Astrocyte of the hippocampus (primary cell): ENCODE results near the gene AIFM2.

Experiments
- DNase-seq: peaks from one replicate; pipeline ENCODE4 v3.0.0; 2011; ENCODE audit warnings: low read depth, low spot score

AIFM2 gene

GRCh38 chr10:70146489-70147258 is 14.0 kb upstream of the AIFM2 start, which contains the start of gene TYSND1:
TYSND1 (minus strand) TSS chr10:70146700; CDS start chr10:70146586, 114 bp downstream.
- peak; percentile 99 for DNase-seq

GRCh38 chr10:70145666-70146488 is 13.3 kb upstream of the AIFM2 start:
- DNase-seq, result peak; percentile 85

GRCh38 chr10:70145166-70145665 is 12.6 kb upstream of the AIFM2 start:
- DNase-seq, result no peak

GRCh38 chr10:70144372-70145110 is 11.9 kb upstream of the AIFM2 start:
- DNase-seq, result no peak

- DNase-seq, result no peak
Observed at GRCh38 chr10:70142555-70142954, 9.9 kb upstream of the AIFM2 start.

- DNase-seq, result no peak
Observed at GRCh38 chr10:70140297-70140696, 7.7 kb upstream of the AIFM2 start.

- no peak for DNase-seq
Observed at GRCh38 chr10:70139997-70140250, 7.3 kb upstream of the AIFM2 start.

GRCh38 chr10:70139151-70139996 is 6.7 kb upstream of the AIFM2 start:
- no peak for DNase-seq

GRCh38 chr10:70137927-70138883 is 5.6 kb upstream of the AIFM2 start:
- DNase-seq, result no peak

GRCh38 chr10:70137135-70137534 is 4.5 kb upstream of the AIFM2 start:
- no peak for DNase-seq

GRCh38 chr10:70135684-70136083 is 3.1 kb upstream of the AIFM2 start:
- no peak for DNase-seq

GRCh38 chr10:70135046-70135445 is 2.4 kb upstream of the AIFM2 start:
- DNase-seq, result no peak

- DNase-seq, result no peak
Observed at GRCh38 chr10:70131560-70131937, 1.1 kb downstream of the AIFM2 start.

GRCh38 chr10:70130878-70131559 is 1.6 kb downstream of the AIFM2 start:
- peak; percentile 19 for DNase-seq

GRCh38 chr10:70126700-70127395 is 5.8 kb downstream of the AIFM2 start:
- no peak for DNase-seq

GRCh38 chr10:70125918-70126552 is 6.6 kb downstream of the AIFM2 start:
- DNase-seq, result no peak

- DNase-seq, result no peak
Observed at GRCh38 chr10:70124918-70125317, 7.7 kb downstream of the AIFM2 start.

- no peak for DNase-seq
Observed at GRCh38 chr10:70124415-70124814, 8.2 kb downstream of the AIFM2 start.
